GM15510 (cell line): ENCODE measurements around the gene LTA.

Experiments
- POLR2A ChIP-seq: IDR thresholded peaks from 3 replicates; pipeline ENCODE4 v1.6.1; 2011; ENCODE audit warnings: borderline replicate concordance; ENCODE audit not compliant: insufficient read length; ENCODE audit errors: extremely low read depth

The LTA gene

DNA sequence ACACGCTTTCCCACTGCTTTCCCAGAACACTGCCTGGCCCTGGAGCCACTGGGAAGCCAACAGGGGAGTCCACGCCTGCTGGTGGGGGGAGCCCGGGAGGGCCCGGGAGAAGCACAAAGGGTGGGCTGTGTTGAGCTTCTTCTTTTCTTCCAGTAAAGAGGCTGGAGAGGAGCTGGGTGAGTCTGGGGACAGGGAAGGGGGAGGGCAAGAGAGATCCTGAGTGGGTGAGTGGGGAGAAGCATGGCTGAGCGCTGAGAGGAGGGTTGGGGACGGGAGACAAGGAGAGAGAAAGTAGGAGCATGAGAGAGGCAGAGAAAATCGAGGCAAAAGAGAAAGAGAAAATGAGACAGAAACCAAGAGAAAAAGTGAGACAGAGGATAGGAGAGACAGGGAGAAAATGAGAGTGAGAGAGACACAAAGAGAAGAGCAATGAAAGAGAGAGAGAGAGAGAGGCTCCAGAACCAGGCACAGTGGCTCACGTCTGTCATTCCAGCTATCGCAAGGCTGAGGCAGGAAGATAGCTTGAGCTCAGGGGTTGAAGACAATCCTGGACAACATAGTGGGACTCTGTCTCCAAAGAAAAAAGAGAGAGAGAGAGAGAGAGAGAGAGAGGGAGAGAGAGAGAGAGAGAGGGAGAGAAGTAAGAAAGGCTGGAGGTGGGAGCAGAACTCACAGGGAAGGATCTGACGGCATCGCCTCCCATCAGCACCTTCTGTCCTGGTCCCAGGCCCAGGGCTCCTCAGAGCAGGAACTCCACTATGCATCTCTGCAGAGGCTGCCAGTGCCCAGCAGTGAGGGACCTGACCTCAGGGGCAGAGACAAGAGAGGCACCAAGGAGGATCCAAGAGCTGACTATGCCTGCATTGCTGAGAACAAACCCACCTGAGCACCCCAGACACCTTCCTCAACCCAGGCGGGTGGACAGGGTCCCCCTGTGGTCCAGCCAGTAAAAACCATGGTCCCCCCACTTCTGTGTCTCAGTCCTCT lies 16.0 kb downstream of the LTA start:
- TF ChIP-seq POLR2A: no peak

GRCh38 chr6:31588871-31589650 lies 17.0 kb downstream of the LTA start:
- no peak for TF ChIP-seq POLR2A

- no peak for TF ChIP-seq POLR2A
These were observed 20.3 kb downstream of the LTA start for GRCh38 chr6:31592396-31592771.

GRCh38 chr6:31597006-31597405 lies 24.9 kb downstream of the LTA start:
- no peak for TF ChIP-seq POLR2A

DNA sequence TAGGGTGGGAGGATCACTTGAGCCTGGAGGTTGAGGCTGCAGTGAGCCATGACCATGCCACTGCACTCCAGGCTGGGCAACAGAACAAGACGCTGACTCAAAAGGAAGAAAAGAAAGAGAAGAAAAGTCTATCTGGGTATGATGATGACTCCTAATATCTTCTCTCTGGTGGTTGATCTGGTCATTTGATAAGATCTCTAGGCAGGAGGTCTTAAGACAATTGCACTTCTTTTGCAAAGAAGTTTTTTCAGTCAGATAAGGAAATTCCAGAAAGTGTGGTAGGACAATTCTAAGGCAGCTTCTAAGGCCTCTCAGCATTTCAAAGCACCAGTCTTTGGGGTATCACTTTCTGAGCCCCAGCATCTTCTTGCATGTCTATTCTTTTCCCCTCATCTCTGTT lies 35.2 kb downstream of the LTA start:
- no peak for TF ChIP-seq POLR2A

- no peak for TF ChIP-seq POLR2A
These were observed 37.7 kb downstream of the LTA start for GRCh38 chr6:31609519-31610406.

DNA sequence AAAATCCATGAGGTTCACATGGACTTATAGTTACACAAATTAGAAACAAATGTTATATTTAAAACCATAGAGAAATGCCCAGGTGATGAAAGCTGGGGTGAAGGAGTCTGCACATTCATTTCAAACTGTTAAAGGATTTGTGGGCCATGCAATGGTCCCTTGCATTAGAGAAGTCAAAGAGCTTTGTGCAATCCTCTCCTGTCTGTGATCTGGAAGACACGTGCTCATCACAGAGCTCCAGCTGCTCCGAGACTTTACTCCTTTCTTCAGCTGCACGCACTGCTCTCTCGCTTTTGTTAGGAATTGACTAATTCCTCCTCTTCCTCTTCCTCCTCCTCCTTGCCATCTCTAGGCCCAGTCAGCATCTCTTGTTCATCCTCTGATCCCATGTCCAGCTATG lies 38.9 kb downstream of the LTA start:
- TF ChIP-seq POLR2A: no peak

DNA sequence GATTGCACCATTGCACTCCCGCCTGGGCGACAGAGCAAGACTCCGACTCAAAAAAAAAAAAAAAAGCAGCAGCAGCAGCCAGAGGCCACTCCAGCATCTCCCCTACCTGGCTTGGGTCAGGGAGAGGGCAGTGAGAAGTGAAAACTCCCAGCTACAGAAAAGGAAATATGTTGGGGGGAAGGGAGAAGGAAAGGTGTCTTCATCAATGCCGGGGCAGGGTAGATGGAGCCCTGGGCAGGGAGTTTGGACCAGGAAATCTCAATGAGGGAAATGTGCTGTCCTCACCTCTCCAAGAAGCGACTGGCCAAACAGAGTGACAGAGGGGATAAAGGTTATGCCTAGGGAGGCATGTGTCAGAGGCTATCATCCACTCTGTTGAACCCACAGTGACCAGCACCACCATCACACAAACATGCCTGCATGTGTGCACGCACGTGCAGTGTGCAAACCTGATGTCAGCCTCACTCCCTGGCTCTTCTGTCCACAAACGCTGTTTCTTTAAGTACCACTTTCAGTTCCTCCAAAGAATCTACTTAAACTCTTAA lies 42.1 kb downstream of the LTA start:
- no peak for TF ChIP-seq POLR2A

DNA sequence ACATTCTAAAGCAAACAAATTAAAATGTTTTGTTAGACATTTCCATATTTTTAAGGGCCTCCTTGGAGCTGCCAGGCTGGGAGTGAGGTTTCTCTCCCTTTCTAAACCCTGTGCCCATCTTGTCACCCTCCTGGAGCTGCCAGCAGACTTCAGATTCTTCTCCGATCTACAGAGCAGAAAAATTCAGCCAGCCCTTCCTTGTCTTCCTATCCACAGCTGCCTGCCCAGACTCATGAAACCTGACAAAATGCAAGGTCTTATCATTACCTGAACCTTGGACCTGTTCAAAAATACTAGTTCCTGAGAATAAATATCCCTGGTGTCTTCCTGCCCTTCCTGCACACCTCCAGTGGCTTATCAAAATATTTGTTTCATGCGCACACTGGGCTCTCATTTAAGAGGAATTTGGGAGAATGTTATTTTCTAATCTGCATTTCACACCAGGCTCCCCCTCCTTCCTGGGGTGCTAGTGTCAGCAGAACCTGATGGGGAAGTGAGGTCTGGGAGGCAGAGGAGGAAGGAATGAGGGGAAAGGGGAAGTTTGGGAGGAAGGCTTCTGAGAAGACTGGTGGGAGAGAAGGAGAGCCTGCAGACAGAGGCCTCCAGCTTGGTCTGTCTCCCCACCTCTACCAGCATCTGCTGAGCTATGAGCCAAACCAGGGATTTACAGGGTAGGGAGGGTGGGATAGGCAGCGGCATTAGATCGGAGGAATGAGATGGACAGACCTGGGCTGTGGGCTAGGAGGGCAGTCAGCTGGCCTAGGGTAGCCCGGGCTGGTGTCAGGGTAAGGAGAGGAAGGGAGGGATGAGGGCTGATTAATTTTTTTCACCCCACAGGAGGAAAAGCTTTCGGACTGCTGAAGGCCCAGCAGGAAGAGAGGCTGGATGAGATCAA lies 42.8 kb downstream of the LTA start, which contains the start of gene AIF1:
Gene AIF1, plus strand, starts transcription at position 551 of the 895 bp plus-strand sequence. Its CDS starts 96 bp downstream, at position 647.
- no peak for TF ChIP-seq POLR2A

DNA sequence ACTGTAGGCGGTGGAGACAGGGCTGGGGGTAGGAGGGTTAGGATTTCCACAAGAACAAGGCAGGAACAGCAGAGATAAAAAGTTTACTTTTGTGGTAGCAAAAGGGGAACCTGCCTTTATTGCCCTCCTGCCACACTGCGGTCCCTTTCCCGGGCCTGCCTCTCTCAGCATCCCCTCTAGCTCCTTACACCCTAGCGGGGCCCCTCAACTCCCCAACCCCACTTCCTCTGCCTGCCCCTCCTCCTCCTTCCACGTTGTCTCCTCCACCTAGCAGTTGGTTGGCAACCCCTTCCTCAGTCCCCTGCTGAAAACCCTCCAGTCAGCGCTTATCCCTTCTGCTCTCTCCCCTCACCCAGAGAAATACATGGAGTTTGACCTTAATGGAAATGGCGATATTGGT lies 43.7 kb downstream of the LTA start:
- TF ChIP-seq POLR2A: no peak

DNA sequence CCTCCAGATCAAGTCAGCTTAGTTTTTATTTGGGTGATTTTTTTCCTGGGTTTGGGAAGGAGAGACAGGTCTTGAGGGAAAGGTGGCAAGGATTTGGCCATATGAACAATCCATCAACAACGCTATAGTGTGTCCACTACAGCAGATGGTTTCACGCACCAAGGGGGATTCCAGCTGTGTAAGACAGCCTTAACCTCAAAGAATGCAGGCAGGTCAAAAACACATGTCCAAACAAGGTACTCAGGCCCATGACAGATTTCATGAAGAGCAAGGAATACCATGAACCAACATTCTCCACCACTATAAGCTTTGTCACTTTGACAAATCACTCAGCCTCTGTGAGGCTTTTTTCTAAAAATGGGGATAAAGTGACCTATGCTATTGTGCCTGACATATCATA lies 44.9 kb downstream of the LTA start:
- no peak for TF ChIP-seq POLR2A

DNA sequence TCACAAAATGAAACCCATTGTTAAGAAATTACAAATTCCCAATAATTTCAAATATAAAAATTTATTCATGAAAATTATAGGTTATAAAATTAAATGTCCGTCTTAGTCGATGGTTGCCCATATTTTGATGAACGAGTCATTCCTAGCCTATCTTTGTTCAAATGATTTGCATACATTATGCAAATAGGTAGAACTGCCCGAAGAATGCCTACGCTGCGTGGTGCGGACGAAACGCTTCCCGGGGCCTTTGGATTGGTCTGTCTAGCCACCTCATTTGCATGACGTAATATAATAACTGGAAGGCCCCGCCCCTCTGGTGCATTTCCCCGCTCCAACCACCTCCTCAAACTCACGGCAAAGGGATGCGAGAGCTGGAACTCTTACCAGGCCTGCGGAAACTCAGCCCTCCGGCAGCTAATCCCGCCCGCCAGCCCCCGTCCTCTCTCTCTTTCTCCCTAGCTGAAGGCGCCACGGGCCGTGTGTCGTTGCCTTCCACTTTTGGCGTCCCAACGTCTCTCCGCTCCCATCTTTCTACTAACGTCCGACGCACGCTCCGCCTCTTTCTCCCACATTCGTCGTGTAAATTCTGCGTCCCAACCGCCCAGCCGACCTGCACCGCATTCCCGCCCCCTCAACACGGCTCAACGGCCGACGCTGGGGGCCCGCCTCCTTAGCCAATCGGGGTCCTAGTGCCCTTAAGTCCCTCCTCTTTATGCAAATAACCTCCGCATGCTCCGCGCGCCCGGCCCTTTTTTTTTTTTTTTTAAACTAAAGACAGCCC lies 47.9 kb downstream of the LTA start:
- peak; percentile 81 for TF ChIP-seq POLR2A
